H4 (cell line): Measurements from ENCODE around the gene LENG1. TPM values are rescaled to one million over a fixed set of nuclear protein-coding genes. Genes with fewer than 3 reads are reported as not detected.

ENCODE experiments used
- DNase-seq: peaks from one replicate; pipeline ENCODE4 v3.0.0-alpha.2; 2015; ENCODE audit warnings: low spot score
- total RNA-seq: library from RNA; depleted of rRNA; stranded (reverse); fragments of >200 nt; shearing (Covaris generic); gene quantifications from 2 replicates; pipeline ENCODE4 v1.2.3, GENCODE V29; 2014

The LENG1 gene
- total RNA-seq, 1 experiment from 2014 or later = 15.6 TPM

GRCh38 chr19:54141356-54141755 is 18.2 kb downstream of the LENG1 start:
- no peak for DNase-seq

- DNase-seq = no peak
These were observed 20.8 kb downstream of the LENG1 start for GRCh38 chr19:54138489-54139256.

GRCh38 chr19:54137699-54138488 is 21.6 kb downstream of the LENG1 start, which contains the start of gene CNOT3:
Gene CNOT3, plus strand, starts transcription at chr19:54137762. Its CDS starts 5,217 bp downstream, at chr19:54142979.
- DNase-seq = no peak

GRCh38 chr19:54136864-54137698 is 22.4 kb downstream of the LENG1 start:
- peak; percentile 100 for DNase-seq

GRCh38 chr19:54136086-54136863 is 23.2 kb downstream of the LENG1 start:
- DNase-seq = no peak

- no peak for DNase-seq
These were observed 25.4 kb downstream of the LENG1 start for GRCh38 chr19:54133957-54134590.

GRCh38 chr19:54133312-54133956 is 26.1 kb downstream of the LENG1 start:
- DNase-seq = no peak

- DNase-seq = no peak
These were observed 29.9 kb downstream of the LENG1 start for GRCh38 chr19:54129617-54129996.

- DNase-seq = no peak
These were observed 30.5 kb downstream of the LENG1 start for GRCh38 chr19:54128796-54129616.

- DNase-seq = no peak
These were observed 31.1 kb downstream of the LENG1 start for GRCh38 chr19:54128441-54128725.

- no peak for DNase-seq
These were observed 31.7 kb downstream of the LENG1 start for GRCh38 chr19:54127688-54128440.

- DNase-seq = no peak
These were observed 33.8 kb downstream of the LENG1 start for GRCh38 chr19:54125713-54126112.

- DNase-seq = no peak
These were observed 35.1 kb downstream of the LENG1 start for GRCh38 chr19:54124393-54124792.

- DNase-seq = no peak
These were observed 35.8 kb downstream of the LENG1 start for GRCh38 chr19:54123682-54124081.

GRCh38 chr19:54121259-54121658 is 38.3 kb downstream of the LENG1 start:
- no peak for DNase-seq

GRCh38 chr19:54115109-54116063 is 44.1 kb downstream of the LENG1 start, which contains the start of the genes PRPF31 and TFPT:
Gene PRPF31, plus strand, starts transcription at chr19:54115754. Its CDS starts 2,525 bp downstream, at chr19:54118279.
Gene TFPT, minus strand, starts transcription at chr19:54115657. Its CDS starts 388 bp downstream, at chr19:54115269.
- peak; percentile 100 for DNase-seq

- DNase-seq = no peak
These were observed 45.0 kb downstream of the LENG1 start for GRCh38 chr19:54114340-54115108.
